GM18873 (cell line): Measurements from ENCODE around the gene USP6NL.
A peak's percentile ranks its signal among the peaks of the same experiment; 100 is the strongest.
"Not testable (repeated sequence)": the region's sequence is repeated elsewhere in the genome, so short reads cannot be mapped to it uniquely, and the experiment has no call there.

Source experiments
- ATAC-seq: cut with Tn5 transposase; IDR thresholded peaks from one replicate; pipeline ENCODE4 v1.9.1; 2021; ENCODE audit warnings: mild to moderate bottlenecking, moderate library complexity, moderate number of reproducible peaks; ENCODE audit not compliant: unreplicated experiment, low FRiP score

Gene USP6NL

GRCh38 chr10:11521860-11522259 is 89.6 kb downstream of the USP6NL start:
- ATAC-seq, result no peak

- no peak for ATAC-seq
Measured at GRCh38 chr10:11520892-11521291, 90.6 kb downstream of the USP6NL start.

GRCh38 chr10:11517150-11517549 is 94.3 kb downstream of the USP6NL start:
- peak; percentile 46 for ATAC-seq

- peak; percentile 49 for ATAC-seq
Measured at GRCh38 chr10:11516431-11516746, 95.1 kb downstream of the USP6NL start.

GRCh38 chr10:11515596-11516430 is 95.6 kb downstream of the USP6NL start:
- peak; percentile 41 for ATAC-seq

- no peak for ATAC-seq
Measured at GRCh38 chr10:11513727-11514126, 97.7 kb downstream of the USP6NL start.

- ATAC-seq, result no peak
Measured at GRCh38 chr10:11512596-11512995, 98.9 kb downstream of the USP6NL start.

GRCh38 chr10:11511321-11511720 is 100.1 kb downstream of the USP6NL start:
- ATAC-seq, result no peak

GRCh38 chr10:11510736-11511135 is 100.7 kb downstream of the USP6NL start:
- no peak for ATAC-seq

GRCh38 chr10:11510281-11510680 is 101.2 kb downstream of the USP6NL start:
- no peak for ATAC-seq

- no peak for ATAC-seq
Measured at GRCh38 chr10:11509036-11509435, 102.4 kb downstream of the USP6NL start.

- ATAC-seq, result no peak
Measured at GRCh38 chr10:11506247-11506789, 105.1 kb downstream of the USP6NL start.

- no peak for ATAC-seq
Measured at GRCh38 chr10:11505639-11506038, 105.8 kb downstream of the USP6NL start.

GRCh38 chr10:11504566-11505285 is 106.7 kb downstream of the USP6NL start:
- no peak for ATAC-seq

- ATAC-seq, result no peak
Measured at GRCh38 chr10:11501600-11501999, 109.8 kb downstream of the USP6NL start.

GRCh38 chr10:11499425-11500071 is 111.9 kb downstream of the USP6NL start:
- ATAC-seq, result peak; percentile 64

- no peak for ATAC-seq
Measured at GRCh38 chr10:11498399-11498798, 113.1 kb downstream of the USP6NL start.

- not testable (repeated sequence) for ATAC-seq
Measured at GRCh38 chr10:11494923-11495322, 116.5 kb downstream of the USP6NL start.

GRCh38 chr10:11493646-11494045 is 117.8 kb downstream of the USP6NL start:
- ATAC-seq, result no peak

GRCh38 chr10:11491087-11491486 is 120.4 kb downstream of the USP6NL start:
- no peak for ATAC-seq

- ATAC-seq, result no peak
Measured at GRCh38 chr10:11489591-11489990, 121.9 kb downstream of the USP6NL start.
